K562 (cell line): ENCODE data around the gene CERS2. TPM values are rescaled to one million over a fixed set of nuclear protein-coding genes. Genes with fewer than 3 reads are reported as not detected.

Experiments used
- FIP1L1 ChIP-seq: fragments of 200-400 bp; formaldehyde crosslinking; IDR thresholded peaks from 2 replicates; pipeline ENCODE4 v1.6.1; 2018; ENCODE audit warnings: mild to moderate bottlenecking, low read depth, low read length; ENCODE audit not compliant: poor library complexity, severe bottlenecking
- HSF4 ChIP-seq: fragments of 250-450 bp; sonication (Bioruptor Pico); IDR thresholded peaks from 2 replicates; pipeline ENCODE4 v2.1.2; 2022; ENCODE audit warnings: mild to moderate bottlenecking, moderate library complexity, borderline replicate concordance
- KAT8 ChIP-seq: fragments of 450-650 bp; IDR thresholded peaks from 2 replicates; pipeline ENCODE4 v1.6.1; 2016; ENCODE audit warnings: low read depth, mild to moderate bottlenecking
- RB1 ChIP-seq: fragments of 450-650 bp; IDR thresholded peaks from 2 replicates; pipeline ENCODE4 v1.6.1; 2017; ENCODE audit warnings: low read depth, mild to moderate bottlenecking
- SPI1 ChIP-seq: IDR thresholded peaks from 2 replicates; pipeline ENCODE4 v1.6.1; 2011; ENCODE audit warnings: low read depth, low read length, control low read depth, borderline replicate concordance
- STAT5A ChIP-seq: IDR thresholded peaks from 2 replicates; pipeline ENCODE4 v1.6.1; 2012; ENCODE audit warnings: low read length, inconsistent platforms, borderline replicate concordance
- STAT5B ChIP-seq: fragments of 250-450 bp; sonication (Bioruptor Pico); IDR thresholded peaks from 2 replicates; pipeline ENCODE4 v1.8.0; 2021; ENCODE audit warnings: mild to moderate bottlenecking, inconsistent platforms
- SUPT5H ChIP-seq: fragments of 450-650 bp; IDR thresholded peaks from 2 replicates; pipeline ENCODE4 v1.6.1; 2016
- TOE1 ChIP-seq, 2 experiments: fragments of 450-650 bp in 1 of 2; sonication (generic) in 1 of 2; formaldehyde crosslinking in 1 of 2; IDR thresholded peaks; 2 replicates each; pipeline versions ENCODE4 v1.7.1 to v1.8.0; 2016 to 2022; ENCODE audit warnings: borderline replicate concordance in 2 of 2, mild to moderate bottlenecking in 2 of 2, antibody characterized with exemption in 1 of 2, inconsistent platforms in 1 of 2, low read depth in 1 of 2, missing genetic modification reagents in 1 of 2, moderate library complexity in 1 of 2
- U2AF2 ChIP-seq: fragments of 200-400 bp; formaldehyde crosslinking; optimal IDR thresholded peaks from 2 replicates; pipeline ENCODE3; 2017; ENCODE audit warnings: low read depth, mild to moderate bottlenecking, low read length
- polyA plus RNA-seq, 8 experiments: library from polyadenylated mRNA; depleted of rRNA in 4 of 8; stranded (reverse) in 5 of 8; unstranded in 3 of 8; fragments of >200 nt; fragmentation: Nextera tagmentation in 2 of 8; fragmentation: Illumina TruSeq in 1 of 8; extraction: Ambion mirVana in 2 of 8; extraction: Trizol in 1 of 8; gene quantifications; 2 replicates each; pipeline versions ENCODE4 v1.2.1 to v1.2.3, GENCODE V29; 2011 to 2014; ENCODE audit warnings: inconsistent platforms in 1 of 8, missing spikeins in 1 of 8
- total RNA-seq, 7 experiments: library from RNA; depleted of rRNA in 6 of 7; stranded (reverse); fragments of >200 nt in 6 of 7; fragmentation: Illumina TruSeq in 2 of 7; extraction: Trizol in 2 of 7; gene quantifications; 2 replicates each; pipeline versions ENCODE4 v1.2.1 to v1.2.3, GENCODE V29; 2011 to 2021; ENCODE audit warnings: low replicate concordance in 1 of 7
- TF ChIP-seq, protein P1 (sequence below): fragments of 200-600 bp; sonication (generic); IDR thresholded peaks from one replicate; pipeline ENCODE4 v1.6.1; 2012; ENCODE audit warnings: mild to moderate bottlenecking, low read depth, low read length, inconsistent platforms
- TF ChIP-seq, protein P2 (sequence below): fragments of 250-450 bp; sonication (Bioruptor Pico); IDR thresholded peaks from 2 replicates; pipeline ENCODE4 v1.8.0; 2022; ENCODE audit warnings: moderate library complexity, mild to moderate bottlenecking, inconsistent platforms
- TF ChIP-seq, protein P3 (sequence below): fragments of 250-450 bp; sonication (Bioruptor Pico); IDR thresholded peaks from 2 replicates; pipeline ENCODE4 v1.8.0; 2021; ENCODE audit warnings: moderate library complexity, mild to moderate bottlenecking, inconsistent platforms

Gene CERS2
- total and polyA plus RNA-seq, 9 of the 15 experiments (the other 6 are each of a cell fraction or from before 2014, with no cell fraction given) = 23.4 to 295 (median 132) TPM

DNA sequence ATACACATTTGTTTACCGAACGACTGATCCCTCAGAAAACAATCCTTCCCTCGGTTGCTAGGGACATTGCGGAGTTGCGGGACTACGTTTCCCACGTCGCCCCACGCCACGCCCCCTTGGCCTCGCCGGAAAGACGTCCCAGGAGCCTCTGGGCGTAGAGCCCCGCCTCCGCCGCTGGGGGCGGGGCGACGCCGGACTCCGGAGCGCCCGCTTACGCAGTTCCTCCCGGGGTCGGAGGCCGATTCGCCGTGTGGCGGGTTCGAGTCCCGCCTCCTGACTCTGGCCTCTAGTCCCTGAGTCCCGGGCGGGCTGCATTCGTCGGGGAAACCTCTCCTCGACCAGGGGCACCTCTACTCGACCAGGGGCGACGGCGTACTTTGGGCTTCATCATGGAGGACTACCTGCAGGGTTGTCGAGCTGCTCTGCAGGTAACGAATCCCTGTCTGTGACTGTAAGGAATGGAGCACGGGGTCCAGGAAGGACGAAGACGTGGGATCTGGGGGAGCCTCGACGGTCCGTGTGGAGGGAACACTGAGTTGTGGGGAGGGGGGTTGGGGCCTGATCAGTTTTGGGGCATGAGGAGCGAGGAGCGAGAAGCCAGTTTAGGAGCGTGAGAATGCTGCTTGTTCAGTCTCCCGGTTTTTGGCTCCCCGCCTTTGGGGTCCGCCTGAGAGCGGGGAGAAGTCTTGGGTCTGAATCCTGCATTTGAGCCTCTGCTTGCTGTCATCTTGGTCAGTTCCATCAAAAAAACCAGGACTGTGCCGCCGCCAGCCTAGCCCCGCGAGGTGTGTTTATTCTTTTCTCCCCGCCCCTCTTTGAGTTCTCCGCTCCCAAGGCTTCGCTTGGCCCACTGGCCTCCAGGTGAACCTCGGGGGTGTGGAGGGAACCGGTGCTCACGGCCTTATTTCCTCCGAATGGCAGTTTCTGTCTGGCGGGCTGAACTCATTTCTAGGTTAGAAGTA is 33.9 kb upstream of the CERS2 start, which contains the start of gene PRUNE1 (continued):
- TF ChIP-seq, protein P1, sequence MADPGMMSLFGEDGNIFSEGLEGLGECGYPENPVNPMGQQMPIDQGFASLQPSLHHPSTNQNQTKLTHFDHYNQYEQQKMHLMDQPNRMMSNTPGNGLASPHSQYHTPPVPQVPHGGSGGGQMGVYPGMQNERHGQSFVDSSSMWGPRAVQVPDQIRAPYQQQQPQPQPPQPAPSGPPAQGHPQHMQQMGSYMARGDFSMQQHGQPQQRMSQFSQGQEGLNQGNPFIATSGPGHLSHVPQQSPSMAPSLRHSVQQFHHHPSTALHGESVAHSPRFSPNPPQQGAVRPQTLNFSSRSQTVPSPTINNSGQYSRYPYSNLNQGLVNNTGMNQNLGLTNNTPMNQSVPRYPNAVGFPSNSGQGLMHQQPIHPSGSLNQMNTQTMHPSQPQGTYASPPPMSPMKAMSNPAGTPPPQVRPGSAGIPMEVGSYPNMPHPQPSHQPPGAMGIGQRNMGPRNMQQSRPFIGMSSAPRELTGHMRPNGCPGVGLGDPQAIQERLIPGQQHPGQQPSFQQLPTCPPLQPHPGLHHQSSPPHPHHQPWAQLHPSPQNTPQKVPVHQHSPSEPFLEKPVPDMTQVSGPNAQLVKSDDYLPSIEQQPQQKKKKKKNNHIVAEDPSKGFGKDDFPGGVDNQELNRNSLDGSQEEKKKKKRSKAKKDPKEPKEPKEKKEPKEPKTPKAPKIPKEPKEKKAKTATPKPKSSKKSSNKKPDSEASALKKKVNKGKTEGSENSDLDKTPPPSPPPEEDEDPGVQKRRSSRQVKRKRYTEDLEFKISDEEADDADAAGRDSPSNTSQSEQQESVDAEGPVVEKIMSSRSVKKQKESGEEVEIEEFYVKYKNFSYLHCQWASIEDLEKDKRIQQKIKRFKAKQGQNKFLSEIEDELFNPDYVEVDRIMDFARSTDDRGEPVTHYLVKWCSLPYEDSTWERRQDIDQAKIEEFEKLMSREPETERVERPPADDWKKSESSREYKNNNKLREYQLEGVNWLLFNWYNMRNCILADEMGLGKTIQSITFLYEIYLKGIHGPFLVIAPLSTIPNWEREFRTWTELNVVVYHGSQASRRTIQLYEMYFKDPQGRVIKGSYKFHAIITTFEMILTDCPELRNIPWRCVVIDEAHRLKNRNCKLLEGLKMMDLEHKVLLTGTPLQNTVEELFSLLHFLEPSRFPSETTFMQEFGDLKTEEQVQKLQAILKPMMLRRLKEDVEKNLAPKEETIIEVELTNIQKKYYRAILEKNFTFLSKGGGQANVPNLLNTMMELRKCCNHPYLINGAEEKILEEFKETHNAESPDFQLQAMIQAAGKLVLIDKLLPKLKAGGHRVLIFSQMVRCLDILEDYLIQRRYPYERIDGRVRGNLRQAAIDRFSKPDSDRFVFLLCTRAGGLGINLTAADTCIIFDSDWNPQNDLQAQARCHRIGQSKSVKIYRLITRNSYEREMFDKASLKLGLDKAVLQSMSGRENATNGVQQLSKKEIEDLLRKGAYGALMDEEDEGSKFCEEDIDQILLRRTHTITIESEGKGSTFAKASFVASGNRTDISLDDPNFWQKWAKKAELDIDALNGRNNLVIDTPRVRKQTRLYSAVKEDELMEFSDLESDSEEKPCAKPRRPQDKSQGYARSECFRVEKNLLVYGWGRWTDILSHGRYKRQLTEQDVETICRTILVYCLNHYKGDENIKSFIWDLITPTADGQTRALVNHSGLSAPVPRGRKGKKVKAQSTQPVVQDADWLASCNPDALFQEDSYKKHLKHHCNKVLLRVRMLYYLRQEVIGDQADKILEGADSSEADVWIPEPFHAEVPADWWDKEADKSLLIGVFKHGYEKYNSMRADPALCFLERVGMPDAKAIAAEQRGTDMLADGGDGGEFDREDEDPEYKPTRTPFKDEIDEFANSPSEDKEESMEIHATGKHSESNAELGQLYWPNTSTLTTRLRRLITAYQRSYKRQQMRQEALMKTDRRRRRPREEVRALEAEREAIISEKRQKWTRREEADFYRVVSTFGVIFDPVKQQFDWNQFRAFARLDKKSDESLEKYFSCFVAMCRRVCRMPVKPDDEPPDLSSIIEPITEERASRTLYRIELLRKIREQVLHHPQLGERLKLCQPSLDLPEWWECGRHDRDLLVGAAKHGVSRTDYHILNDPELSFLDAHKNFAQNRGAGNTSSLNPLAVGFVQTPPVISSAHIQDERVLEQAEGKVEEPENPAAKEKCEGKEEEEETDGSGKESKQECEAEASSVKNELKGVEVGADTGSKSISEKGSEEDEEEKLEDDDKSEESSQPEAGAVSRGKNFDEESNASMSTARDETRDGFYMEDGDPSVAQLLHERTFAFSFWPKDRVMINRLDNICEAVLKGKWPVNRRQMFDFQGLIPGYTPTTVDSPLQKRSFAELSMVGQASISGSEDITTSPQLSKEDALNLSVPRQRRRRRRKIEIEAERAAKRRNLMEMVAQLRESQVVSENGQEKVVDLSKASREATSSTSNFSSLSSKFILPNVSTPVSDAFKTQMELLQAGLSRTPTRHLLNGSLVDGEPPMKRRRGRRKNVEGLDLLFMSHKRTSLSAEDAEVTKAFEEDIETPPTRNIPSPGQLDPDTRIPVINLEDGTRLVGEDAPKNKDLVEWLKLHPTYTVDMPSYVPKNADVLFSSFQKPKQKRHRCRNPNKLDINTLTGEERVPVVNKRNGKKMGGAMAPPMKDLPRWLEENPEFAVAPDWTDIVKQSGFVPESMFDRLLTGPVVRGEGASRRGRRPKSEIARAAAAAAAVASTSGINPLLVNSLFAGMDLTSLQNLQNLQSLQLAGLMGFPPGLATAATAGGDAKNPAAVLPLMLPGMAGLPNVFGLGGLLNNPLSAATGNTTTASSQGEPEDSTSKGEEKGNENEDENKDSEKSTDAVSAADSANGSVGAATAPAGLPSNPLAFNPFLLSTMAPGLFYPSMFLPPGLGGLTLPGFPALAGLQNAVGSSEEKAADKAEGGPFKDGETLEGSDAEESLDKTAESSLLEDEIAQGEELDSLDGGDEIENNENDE = no peak
- TF ChIP-seq, protein P2, sequence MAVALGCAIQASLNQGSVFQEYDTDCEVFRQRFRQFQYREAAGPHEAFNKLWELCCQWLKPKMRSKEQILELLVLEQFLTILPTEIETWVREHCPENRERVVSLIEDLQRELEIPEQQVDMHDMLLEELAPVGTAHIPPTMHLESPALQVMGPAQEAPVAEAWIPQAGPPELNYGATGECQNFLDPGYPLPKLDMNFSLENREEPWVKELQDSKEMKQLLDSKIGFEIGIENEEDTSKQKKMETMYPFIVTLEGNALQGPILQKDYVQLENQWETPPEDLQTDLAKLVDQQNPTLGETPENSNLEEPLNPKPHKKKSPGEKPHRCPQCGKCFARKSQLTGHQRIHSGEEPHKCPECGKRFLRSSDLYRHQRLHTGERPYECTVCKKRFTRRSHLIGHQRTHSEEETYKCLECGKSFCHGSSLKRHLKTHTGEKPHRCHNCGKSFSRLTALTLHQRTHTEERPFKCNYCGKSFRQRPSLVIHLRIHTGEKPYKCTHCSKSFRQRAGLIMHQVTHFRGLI (CRISPR knock-in tag) = no peak
- TF ChIP-seq TOE1 (IDR thresholded peaks at IDR 0.05; ENCODE audit: borderline replicate concordance) = 0 out of 2 replicates have a peak, but pooled peaks have one; percentile 64
- no peak for TF ChIP-seq TOE1 (CRISPR knock-in tag; IDR thresholded peaks at IDR 0.05; ENCODE audit: borderline replicate concordance, low read depth)
- no peak for TF ChIP-seq HSF4 (CRISPR knock-in tag)
- TF ChIP-seq U2AF2 = no peak
- TF ChIP-seq FIP1L1 = no peak
- no peak for TF ChIP-seq KAT8
- TF ChIP-seq RB1 = peak; percentile 66
- no peak for TF ChIP-seq STAT5B
- TF ChIP-seq SUPT5H = peak; percentile 66
- TF ChIP-seq, protein P3, sequence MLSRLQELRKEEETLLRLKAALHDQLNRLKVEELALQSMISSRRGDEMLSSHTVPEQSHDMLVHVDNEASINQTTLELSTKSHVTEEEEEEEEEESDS (CRISPR knock-in tag) = no peak
- TF ChIP-seq STAT5A = no peak
- peak; percentile 85; the same call in 1 of the 2 replicates for TF ChIP-seq SPI1
